OCI-LY3 (cell line): Measurements from ENCODE around the gene C16orf89.
"Not testable (repeated sequence)": the region's sequence is repeated elsewhere in the genome, so short reads cannot be mapped to it uniquely, and the experiment has no call there.

Source experiments
- H2AFZ ChIP-seq: fragments of 200-600, 300-600 bp; shearing (Covaris generic); 2 replicates; pipeline ENCODE4 v1.6.0; 2014; ENCODE audit warnings: antibody characterized with exemption, low read depth, low read length
- H3K27ac ChIP-seq: fragments of 200-600, 300-600 bp; sonication (generic); 2 replicates; pipeline ENCODE4 v1.5.1; 2014; ENCODE audit warnings: mild to moderate bottlenecking, low read length, moderate library complexity, mixed read lengths
- H3K27me3 ChIP-seq: fragments of 200-600, 300-600 bp; sonication (generic); 2 replicates; pipeline ENCODE4 v1.6.1; 2014; ENCODE audit warnings: low read depth, low read length, mixed read lengths
- H3K36me3 ChIP-seq: fragments of 200-600, 300-600 bp; sonication (generic); replicated peaks from 2 replicates; pipeline ENCODE3; 2014; ENCODE audit warnings: low read depth, low read length, mixed read lengths
- H3K4me1 ChIP-seq: fragments of 300-600, 200-600 bp; sonication (generic); 2 replicates; pipeline ENCODE4 v1.6.1; 2014; ENCODE audit warnings: low read length, mixed read lengths
- H3K4me2 ChIP-seq: fragments of 200-600, 300-600 bp; sonication (generic); 2 replicates; pipeline ENCODE4 v1.6.1; 2014; ENCODE audit warnings: low read length, mixed read lengths
- H3K4me3 ChIP-seq: fragments of 300-600, 200-600 bp; sonication (generic); 2 replicates; pipeline ENCODE4 v1.5.1; 2014; ENCODE audit warnings: antibody characterized with exemption, mild to moderate bottlenecking, low read length, moderate library complexity
- H3K79me2 ChIP-seq: fragments of 300-600, 200-600 bp; shearing (Covaris generic); 2 replicates; pipeline ENCODE4 v1.6.1; 2014; ENCODE audit warnings: mild to moderate bottlenecking, low read length, mixed read lengths
- H3K9ac ChIP-seq: fragments of 300-600, 200-600 bp; shearing (Covaris generic); 2 replicates; pipeline ENCODE4 v1.6.0; 2014; ENCODE audit warnings: mild to moderate bottlenecking, low read length, moderate library complexity
- H3K9me3 ChIP-seq: fragments of 200-600, 300-600 bp; shearing (Covaris generic); 2 replicates; pipeline ENCODE4 v1.6.1; 2014; ENCODE audit warnings: low read length, mixed read lengths; ENCODE audit not compliant: insufficient read depth
- H4K20me1 ChIP-seq: fragments of 200-600, 300-600 bp; sonication (generic); 2 replicates; pipeline ENCODE4 v1.6.1; 2016; ENCODE audit warnings: low read length, mixed read lengths; ENCODE audit not compliant: insufficient read depth
- TF ChIP-seq, protein P1 (sequence below): fragments of 200-600, 300-600 bp; sonication (generic); IDR thresholded peaks from 2 replicates; pipeline ENCODE4 v1.5.1; 2014; ENCODE audit warnings: antibody characterized with exemption, low read length, low read depth

The C16orf89 gene

DNA sequence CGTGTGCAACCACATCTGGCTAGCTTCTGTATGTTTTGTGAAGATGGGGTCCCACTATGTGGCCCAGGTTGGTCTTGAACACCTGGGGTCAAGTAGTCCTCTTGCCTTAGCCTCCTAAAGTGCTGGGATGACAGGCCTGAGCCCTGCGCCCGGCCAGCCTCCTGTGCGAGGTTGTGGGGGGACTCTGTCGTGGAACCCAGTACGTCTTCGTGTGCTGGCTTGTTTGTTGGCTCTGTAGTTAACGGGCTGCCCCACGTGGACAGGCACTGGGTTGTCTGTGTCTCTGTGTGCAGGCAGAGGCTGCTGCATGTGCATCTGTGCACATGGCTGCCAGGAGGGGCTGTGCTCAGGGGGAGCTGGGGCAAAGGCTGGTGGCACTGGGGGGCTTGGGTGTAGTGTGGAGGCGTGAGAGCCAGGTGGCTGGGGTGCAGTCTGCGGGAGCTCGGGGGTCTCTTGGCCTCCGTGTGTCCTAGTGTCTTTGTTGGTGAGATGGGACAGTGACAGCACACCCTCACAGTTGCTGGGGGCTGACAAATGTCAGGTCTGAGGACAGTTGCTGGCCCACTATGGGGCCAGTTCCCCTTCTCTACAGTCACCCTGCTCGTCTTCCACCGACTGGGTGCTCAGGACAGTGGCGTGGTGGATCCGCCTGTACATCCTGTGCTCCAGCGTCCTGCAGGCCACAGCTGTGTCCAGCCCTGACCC, 22.5 kb upstream of the C16orf89 start:
- H3K4me3 ChIP-seq, H3K4me2 ChIP-seq, H3K27ac ChIP-seq, H3K79me2 ChIP-seq, H3K4me1 ChIP-seq, H3K9me3 ChIP-seq, H2AFZ ChIP-seq, H3K27me3 ChIP-seq, H3K9ac ChIP-seq, H3K36me3 ChIP-seq, H4K20me1 ChIP-seq: not testable (repeated sequence)

- not testable (repeated sequence) for H3K27ac ChIP-seq, H3K4me3 ChIP-seq, H3K4me2 ChIP-seq, H3K36me3 ChIP-seq, H3K27me3 ChIP-seq, H2AFZ ChIP-seq, H3K9ac ChIP-seq, H3K79me2 ChIP-seq, H3K9me3 ChIP-seq, H4K20me1 ChIP-seq, H3K4me1 ChIP-seq
Observed at GRCh38 chr16:5085716-5086115, 20.0 kb upstream of the C16orf89 start.

- H3K36me3 ChIP-seq, H3K4me2 ChIP-seq, H3K79me2 ChIP-seq, H3K27ac ChIP-seq, H3K27me3 ChIP-seq, H3K9ac ChIP-seq, H3K4me1 ChIP-seq, H3K9me3 ChIP-seq, H4K20me1 ChIP-seq, H3K4me3 ChIP-seq, H2AFZ ChIP-seq: not testable (repeated sequence)
- TF ChIP-seq, protein P1, sequence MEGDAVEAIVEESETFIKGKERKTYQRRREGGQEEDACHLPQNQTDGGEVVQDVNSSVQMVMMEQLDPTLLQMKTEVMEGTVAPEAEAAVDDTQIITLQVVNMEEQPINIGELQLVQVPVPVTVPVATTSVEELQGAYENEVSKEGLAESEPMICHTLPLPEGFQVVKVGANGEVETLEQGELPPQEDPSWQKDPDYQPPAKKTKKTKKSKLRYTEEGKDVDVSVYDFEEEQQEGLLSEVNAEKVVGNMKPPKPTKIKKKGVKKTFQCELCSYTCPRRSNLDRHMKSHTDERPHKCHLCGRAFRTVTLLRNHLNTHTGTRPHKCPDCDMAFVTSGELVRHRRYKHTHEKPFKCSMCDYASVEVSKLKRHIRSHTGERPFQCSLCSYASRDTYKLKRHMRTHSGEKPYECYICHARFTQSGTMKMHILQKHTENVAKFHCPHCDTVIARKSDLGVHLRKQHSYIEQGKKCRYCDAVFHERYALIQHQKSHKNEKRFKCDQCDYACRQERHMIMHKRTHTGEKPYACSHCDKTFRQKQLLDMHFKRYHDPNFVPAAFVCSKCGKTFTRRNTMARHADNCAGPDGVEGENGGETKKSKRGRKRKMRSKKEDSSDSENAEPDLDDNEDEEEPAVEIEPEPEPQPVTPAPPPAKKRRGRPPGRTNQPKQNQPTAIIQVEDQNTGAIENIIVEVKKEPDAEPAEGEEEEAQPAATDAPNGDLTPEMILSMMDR = peak; percentile 49
Observed at GRCh38 chr16:5084802-5085201, 19.0 kb upstream of the C16orf89 start.

GRCh38 chr16:5084099-5084731, 18.5 kb upstream of the C16orf89 start:
- not testable (repeated sequence) for H3K36me3 ChIP-seq, H3K4me1 ChIP-seq, H3K4me3 ChIP-seq, H3K9me3 ChIP-seq, H2AFZ ChIP-seq, H3K4me2 ChIP-seq, H3K27me3 ChIP-seq, H3K9ac ChIP-seq, H4K20me1 ChIP-seq, H3K27ac ChIP-seq, H3K79me2 ChIP-seq

DNA sequence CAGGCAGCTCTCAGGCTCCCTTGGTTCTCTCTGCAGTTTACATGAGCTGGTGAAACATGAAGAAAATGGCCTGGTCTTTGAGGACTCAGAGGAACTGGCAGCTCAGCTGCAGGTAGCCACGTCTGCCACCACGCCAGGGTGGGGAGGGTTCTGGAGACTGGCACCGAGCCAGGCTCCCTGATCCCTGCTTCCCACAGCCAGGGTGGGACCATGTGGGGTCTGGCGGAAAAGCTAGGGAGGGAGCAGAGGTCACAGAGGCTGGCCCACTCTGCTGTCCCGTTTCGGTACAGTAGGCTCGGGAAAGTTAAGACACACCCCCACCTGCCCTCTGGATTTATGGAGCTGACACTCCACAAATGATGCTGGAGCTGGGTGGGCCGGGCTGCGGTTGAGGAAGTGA, 17.9 kb upstream of the C16orf89 start:
- H3K27ac ChIP-seq, H3K9me3 ChIP-seq, H2AFZ ChIP-seq, H3K4me2 ChIP-seq, H3K36me3 ChIP-seq, H3K79me2 ChIP-seq, H3K9ac ChIP-seq, H3K4me1 ChIP-seq, H3K27me3 ChIP-seq, H3K4me3 ChIP-seq, H4K20me1 ChIP-seq: not testable (repeated sequence)

- H3K4me1 ChIP-seq, H2AFZ ChIP-seq, H4K20me1 ChIP-seq, H3K79me2 ChIP-seq, H3K4me2 ChIP-seq, H3K9ac ChIP-seq, H3K27ac ChIP-seq, H3K4me3 ChIP-seq, H3K36me3 ChIP-seq, H3K9me3 ChIP-seq, H3K27me3 ChIP-seq: not testable (repeated sequence)
Observed at GRCh38 chr16:5080996-5081395, 15.2 kb upstream of the C16orf89 start.

DNA sequence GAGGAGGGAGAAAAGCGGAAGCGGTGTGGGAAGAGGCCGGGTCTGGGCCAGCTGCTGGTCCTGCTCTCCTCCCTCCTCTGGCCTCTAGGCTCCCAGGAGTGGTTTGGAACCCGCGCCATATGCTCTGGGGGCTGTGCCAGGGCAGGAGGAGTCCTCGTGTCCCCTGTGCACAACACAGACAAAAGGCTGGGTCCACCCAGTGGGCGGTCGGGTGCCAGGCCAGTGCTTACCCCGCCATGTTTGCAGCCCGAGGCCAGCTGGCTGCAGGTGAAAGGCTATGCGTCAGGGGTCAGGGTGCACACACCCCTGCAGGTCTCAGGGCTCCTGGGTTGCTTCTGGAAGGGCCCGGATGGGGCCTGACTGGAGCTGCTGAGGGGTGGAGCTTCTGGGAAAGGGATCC, 14.7 kb upstream of the C16orf89 start:
- H3K4me2 ChIP-seq, H4K20me1 ChIP-seq, H3K27ac ChIP-seq, H3K36me3 ChIP-seq, H3K4me3 ChIP-seq, H3K4me1 ChIP-seq, H2AFZ ChIP-seq, H3K79me2 ChIP-seq, H3K9me3 ChIP-seq, H3K9ac ChIP-seq, H3K27me3 ChIP-seq: not testable (repeated sequence)
